Vagina (tissue), 2 donors: Measurements from ENCODE around the gene ZNF641.

Source experiments
- POLR2A ChIP-seq, 2 donors: fragments of 450-650 bp; IDR thresholded peaks; one replicate each; pipeline ENCODE4 v1.6.1; 2017; ENCODE audit warnings: antibody characterized with exemption in 2 of 2, mild to moderate bottlenecking in 2 of 2, moderate library complexity in 2 of 2
- TF ChIP-seq, protein P1 (sequence below), 3 experiments: fragments of 450-650 bp in 2 of 3; fragments of 200-600 bp in 1 of 3; sonication (generic) in 1 of 3; IDR thresholded peaks; one replicate each; pipeline ENCODE4 v1.5.1; 2017 to 2019; ENCODE audit warnings: antibody characterized with exemption in 3 of 3, mild to moderate bottlenecking in 2 of 3, moderate library complexity in 2 of 3

DNA sequence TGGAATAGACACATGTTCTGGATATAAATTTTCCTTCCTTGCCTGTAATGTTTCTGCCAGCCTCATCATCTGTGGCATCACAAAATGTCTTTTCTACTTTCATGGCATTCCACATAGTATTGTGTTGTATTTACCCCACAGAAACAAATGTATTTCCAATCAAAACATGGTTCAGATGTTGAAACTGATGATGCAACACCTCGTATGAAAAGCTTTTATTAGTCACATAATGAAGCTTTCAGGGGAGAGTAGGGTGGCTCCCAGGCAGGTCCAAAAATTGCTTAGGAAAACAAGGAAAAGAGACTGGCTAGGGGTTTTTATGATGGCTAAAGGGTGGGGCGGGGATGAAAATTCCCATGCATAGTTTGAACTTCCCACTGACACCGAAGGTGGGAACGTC lies 29.1 kb upstream of the ZNF641 start:
- TF ChIP-seq, protein P1, sequence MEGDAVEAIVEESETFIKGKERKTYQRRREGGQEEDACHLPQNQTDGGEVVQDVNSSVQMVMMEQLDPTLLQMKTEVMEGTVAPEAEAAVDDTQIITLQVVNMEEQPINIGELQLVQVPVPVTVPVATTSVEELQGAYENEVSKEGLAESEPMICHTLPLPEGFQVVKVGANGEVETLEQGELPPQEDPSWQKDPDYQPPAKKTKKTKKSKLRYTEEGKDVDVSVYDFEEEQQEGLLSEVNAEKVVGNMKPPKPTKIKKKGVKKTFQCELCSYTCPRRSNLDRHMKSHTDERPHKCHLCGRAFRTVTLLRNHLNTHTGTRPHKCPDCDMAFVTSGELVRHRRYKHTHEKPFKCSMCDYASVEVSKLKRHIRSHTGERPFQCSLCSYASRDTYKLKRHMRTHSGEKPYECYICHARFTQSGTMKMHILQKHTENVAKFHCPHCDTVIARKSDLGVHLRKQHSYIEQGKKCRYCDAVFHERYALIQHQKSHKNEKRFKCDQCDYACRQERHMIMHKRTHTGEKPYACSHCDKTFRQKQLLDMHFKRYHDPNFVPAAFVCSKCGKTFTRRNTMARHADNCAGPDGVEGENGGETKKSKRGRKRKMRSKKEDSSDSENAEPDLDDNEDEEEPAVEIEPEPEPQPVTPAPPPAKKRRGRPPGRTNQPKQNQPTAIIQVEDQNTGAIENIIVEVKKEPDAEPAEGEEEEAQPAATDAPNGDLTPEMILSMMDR (IDR thresholded peaks at IDR 0.05): no peak
- no peak for TF ChIP-seq POLR2A (IDR thresholded peaks at IDR 0.05)
